Activated CD4-positive, alpha-beta T cell treated with anti-CD3 and anti-CD28 coated beads, Interleukin-2, Interleukin-6, amounts not matched to agents 100 ng/mL and 50 ng/mL, durations not matched to agents 16 hours and 8 hours (primary cell): ENCODE results near the gene GRIA4.
"Not testable (repeated sequence)": the region's sequence is repeated elsewhere in the genome, so short reads cannot be mapped to it uniquely, and the experiment has no call there.

Experiments
- DNase-seq: peaks from one replicate; pipeline ENCODE4 v3.0.0-alpha.2; 2020

The GRIA4 gene

GRCh38 chr11:105723269-105723668 is 113.4 kb downstream of the GRIA4 start:
- DNase-seq: no peak

- DNase-seq: no peak
Observed at GRCh38 chr11:105732611-105733010, 122.7 kb downstream of the GRIA4 start.

DNA sequence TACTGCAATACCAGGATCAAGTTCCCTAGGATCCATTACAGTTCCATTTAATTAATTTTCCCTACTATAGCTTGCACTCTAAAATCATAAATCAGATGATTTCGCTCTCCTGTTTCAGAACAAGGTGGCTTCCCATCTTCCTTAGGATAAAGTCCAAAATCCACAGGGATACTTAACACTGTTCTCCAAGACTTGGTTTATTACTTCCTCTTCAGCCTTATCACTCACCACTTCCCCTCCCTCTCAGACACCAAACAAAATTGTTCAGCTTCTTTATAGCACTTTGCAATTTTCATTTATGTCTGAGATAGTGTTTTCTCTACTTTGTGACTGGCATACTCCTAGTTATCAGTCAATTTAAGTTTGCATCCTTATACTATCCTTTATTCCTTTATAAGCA is 124.6 kb downstream of the GRIA4 start:
- DNase-seq: no peak

- DNase-seq: no peak
Observed at GRCh38 chr11:105738251-105738650, 128.4 kb downstream of the GRIA4 start.

DNA sequence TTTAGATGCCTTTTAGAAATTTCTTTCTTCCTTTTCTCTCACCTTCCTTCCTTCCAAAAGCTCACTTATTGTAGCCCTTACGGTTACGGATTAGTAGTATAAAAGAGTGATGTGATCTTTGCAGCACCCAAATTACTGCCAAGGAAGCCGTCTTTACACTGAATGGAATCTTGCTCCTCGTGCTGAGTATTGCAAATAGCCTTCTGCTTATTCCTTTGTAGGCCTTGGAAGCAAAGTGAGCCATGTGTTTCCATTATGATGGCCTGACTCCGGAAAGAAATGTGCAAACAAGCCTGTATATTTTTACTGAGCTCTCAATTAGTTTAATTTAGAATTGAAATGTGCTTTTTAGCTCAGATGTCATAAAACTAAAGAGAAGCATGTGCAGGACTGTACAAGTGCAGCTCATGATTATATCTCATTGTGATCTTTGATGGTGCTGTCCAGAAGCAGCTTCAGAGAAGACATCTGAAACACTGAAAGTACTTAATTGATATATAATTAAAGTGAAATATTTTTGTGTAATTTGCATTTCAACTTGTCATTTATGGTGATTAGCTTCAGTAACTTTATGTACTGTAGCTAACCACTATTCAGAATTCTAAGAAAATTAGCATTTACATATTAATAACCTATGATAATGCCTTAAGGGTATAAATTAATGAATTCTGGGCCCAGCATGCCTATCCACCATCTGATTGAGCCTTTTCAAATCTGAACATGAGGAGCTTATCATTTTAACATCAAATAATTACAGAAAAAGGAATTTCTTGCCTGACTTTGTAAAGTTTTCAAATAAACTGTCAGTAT is 129.3 kb downstream of the GRIA4 start:
- no peak for DNase-seq

DNA sequence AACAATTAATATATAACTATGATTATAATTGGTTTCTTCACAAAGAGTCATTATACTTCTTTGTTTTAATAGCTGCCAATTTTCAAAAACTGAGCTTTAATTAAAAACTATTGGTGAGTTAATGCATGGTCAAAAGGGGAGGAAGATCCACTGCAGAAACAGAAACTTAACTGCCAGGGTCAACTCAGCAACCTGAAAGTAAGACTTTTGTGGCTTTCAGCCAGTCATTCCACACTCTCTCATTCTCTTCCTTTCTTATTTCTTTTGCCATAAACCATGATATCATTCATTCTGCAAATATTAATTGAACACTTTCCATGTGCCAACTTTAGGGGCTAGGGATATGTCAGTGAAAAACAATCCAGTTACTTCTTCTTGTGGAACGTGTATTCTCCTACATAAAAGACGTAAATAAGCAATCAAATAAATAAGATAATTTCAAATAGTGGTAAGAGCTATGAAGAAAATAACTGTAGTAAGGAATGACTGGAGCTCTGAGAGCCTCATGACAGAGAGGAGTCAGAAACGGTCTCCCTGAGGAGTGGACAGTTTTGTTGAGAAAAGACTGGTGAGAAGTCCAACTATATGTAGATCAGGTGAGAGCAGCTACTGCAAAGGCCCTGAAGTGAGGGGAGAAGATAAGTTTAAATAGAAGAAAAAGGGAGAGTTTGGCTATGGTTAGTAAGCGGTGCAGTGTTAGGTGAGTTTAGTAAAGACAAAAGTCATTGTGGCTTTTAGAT is 130.5 kb downstream of the GRIA4 start:
- no peak for DNase-seq

- DNase-seq: no peak
Observed at GRCh38 chr11:105741488-105742020, 131.7 kb downstream of the GRIA4 start.

GRCh38 chr11:105754260-105754659 is 144.4 kb downstream of the GRIA4 start:
- DNase-seq: no peak

GRCh38 chr11:105754716-105755115 is 144.8 kb downstream of the GRIA4 start:
- DNase-seq: no peak

GRCh38 chr11:105757107-105757506 is 147.2 kb downstream of the GRIA4 start:
- no peak for DNase-seq

- no peak for DNase-seq
Observed at GRCh38 chr11:105763594-105763993, 153.7 kb downstream of the GRIA4 start.

DNA sequence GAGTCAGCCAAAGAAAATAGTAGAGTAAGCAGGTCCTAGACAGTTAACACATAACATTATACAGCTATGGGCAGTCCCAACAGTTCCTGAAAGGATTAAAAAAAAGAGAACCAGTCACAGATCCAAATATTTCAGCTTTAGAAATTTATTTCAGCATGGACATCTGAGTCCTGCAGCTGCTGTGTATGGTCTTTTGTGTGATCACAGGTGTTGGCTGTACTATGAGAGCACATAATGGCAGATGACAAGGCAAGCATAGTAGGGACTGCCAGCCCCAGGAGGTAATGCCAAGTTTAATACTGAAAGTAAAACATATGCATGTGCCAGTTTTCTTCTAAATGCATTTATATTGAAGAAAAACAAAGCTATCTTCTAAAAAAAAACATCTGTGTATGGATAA is 158.1 kb downstream of the GRIA4 start:
- DNase-seq: no peak

- DNase-seq: no peak
Observed at GRCh38 chr11:105769627-105770026, 159.8 kb downstream of the GRIA4 start.

GRCh38 chr11:105773452-105773851 is 163.6 kb downstream of the GRIA4 start:
- DNase-seq: not testable (repeated sequence)

DNA sequence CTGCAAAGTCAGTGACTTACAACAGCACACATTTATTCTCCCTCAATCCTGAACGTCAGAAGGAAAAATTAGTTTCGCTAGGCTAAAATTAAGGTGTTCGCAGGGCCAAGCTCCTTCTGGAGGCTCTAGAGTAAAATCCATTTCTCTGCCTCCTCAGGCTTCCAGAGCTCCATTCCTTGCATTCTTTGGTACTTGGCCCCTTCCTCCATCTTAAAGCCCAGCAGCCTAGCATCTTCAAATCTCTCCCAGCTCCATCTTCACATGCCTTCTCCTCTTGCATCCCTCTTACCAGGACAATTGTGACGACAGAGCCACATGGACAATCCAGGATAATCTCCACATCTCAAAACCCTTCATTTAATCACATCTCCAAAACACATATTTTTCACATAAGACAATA is 165.0 kb downstream of the GRIA4 start:
- no peak for DNase-seq

DNA sequence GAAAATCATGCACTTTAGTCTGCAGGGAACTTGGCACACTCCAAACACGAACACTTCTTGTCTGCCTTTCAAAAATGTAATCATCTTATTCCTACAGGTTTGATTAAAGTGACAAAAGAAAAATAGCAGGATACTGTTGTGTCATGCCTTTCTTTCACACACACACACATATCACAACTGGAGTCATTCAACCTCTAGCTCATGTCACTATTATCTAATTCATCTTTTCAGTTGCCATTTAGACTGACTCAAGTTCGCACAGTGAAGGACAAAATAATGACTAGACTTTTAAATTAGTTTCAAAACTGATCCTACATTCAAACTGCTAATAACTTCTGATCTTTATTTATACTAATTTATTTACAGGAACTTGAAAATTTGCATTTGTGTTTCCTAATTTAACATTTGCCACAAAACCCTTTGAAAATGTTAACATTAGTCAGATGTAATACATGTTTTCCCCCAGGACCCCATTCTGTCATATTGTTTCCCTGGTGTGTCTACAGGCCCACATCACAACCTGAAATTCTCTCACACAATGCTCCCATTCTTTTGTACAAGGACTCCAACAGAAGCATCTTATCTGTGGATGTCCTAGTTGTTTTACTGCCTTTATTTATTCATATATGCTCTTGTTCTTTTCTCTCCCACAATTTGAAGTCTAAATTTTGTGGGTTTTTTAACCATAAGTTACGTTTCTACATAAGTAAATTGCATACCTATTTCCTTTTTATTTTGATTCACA is 171.1 kb downstream of the GRIA4 start:
- no peak for DNase-seq

DNA sequence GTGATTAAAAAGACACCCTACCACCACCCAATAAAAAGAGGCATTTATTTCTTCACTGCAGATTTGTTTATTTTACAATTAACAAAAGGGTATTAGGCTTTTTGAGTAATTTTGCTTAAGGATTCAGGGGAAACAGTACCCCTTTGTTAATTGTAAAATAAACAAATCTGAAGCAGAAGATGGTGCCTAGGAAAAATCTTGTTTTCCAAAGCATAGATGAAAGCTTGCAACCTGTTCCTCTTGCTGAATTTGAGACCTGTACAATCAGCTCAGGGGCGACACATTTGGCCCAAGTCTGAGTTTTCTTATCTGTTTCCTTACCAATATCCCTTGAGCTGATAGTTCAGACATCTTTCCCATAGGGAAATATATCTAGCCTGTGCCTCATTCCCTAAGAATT is 171.9 kb downstream of the GRIA4 start:
- no peak for DNase-seq

- DNase-seq: no peak
Observed at GRCh38 chr11:105783216-105783615, 173.3 kb downstream of the GRIA4 start.

GRCh38 chr11:105785850-105786249 is 176.0 kb downstream of the GRIA4 start:
- not testable (repeated sequence) for DNase-seq

DNA sequence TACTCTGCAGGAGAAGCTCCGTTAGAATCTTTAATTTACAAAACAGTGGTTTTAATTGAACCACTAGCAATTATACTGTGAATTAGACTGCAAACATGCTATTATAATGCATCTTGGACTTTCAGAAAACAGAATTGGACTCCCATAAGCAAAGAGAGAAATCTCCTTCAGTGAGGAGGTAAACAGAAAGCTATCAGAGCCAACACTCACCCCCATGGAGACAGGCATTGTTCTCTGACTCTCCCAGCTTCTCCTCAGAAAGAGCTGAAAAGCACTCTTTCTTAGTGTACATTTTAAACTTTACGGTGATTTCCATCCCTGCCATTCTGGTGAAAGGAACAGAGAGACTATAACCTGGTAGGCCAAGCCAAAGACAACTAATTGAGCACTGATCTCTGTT is 176.9 kb downstream of the GRIA4 start:
- no peak for DNase-seq

DNA sequence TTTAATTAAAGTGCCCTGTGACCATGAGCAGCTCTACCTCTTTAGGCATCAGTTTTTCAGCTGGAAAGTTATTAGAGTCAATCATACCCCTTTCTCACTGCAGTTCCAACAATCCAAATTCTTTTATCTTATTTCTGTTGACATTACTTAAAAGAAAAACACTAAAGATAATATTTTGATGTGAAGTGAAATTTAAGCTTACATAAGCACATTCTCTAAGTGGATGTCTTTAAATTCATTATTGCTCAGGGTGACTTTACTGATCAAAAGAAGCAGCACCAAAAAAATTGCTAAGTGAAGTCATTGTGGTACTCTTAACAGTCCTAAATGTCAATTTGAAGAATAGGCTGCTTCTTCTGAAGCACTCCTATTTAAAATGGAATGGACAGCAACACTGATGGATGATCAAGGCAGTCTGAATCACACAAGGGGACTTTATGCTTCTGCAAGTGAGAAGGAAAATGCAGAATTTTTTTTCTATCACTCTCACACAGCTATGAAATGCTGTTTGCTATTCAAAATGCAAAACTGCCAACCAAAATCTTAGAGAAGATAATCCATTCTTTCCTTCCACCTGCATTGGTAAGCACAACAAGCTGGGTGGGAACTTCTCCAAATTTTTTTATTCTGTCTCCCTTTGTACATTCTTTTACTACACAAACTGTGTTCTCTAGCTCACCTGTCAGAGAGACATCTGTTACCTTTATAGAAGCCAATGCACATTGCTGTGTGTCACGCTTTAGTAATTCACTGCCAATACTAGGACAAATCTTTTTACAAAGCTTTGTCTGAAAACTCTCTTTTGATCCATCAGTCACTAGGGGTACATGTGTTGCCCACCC is 179.9 kb downstream of the GRIA4 start:
- no peak for DNase-seq

DNA sequence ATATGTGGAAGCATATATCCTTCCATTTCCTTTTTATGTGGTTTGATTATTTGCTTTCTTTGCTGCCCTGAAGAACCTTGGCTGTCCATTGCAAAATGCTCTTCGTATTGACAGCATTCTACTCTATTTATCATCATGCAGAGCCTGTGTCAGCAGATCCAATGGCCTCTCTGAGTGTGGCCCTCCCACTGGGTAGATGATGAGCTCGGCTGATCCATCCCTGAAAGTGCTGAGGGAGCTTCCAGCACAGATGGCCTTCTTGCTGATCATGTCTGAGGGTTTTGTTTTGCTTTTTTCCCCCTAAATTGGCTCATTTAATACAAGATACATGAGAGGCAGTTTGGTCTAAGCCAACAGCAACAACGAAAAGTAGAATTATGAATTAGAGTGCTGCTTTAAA is 181.0 kb downstream of the GRIA4 start:
- no peak for DNase-seq
